NCI-H446 treated with DMSO at 0.1 percent for 48 hours (cell line): ENCODE data around the gene RBX1.
"Not testable (repeated sequence)": the region's sequence is repeated elsewhere in the genome, so short reads cannot be mapped to it uniquely, and the experiment has no call there.

Source experiments
- DNase-seq: peaks from one replicate; lab custom pipeline; 2025; lab: John Stamatoyannopoulos, UW

The RBX1 gene

DNA sequence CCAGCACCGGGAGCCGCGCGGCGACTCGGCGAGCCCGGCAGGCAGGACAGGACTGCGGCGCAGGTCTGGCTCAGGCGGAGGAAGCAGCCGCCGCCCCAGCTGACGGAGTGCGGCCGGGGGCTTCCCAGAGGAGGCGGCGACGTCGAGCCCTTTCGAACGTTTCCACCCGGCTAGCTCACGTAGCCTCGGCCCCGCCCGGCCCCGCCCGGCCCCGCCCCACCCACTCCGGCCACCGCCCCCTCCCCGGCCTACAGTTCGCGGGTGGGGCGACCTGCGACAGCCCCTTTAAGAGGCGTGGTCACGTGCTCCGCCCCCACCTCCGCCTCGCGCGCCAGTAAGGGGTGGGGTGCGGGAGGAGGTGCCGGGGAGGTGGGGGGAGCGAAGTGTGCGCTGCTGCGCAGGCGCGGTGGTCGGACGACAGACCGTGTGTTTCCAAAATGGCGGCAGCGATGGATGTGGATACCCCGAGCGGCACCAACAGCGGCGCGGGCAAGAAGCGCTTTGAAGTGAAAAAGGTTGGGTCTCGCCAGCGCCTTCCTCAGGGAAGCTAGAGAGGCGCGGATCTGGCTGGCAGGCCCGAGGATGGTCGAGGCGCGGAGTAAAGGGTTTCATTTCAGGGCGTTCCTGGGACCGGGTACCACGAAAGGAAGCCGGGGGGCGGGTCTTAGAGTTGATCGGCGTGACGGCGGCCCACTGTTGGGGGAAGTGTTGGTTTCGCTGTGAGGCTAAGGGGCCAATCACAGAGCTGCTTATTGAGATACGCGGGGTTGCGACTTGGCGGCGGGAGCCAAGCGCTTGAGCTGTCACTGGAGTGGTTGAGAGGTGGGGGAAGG is at the start of gene RBX1:
RBX1 (plus strand) TSS at position 417 of the 833 bp plus-strand sequence; CDS start at position 438, 21 bp downstream.
- peak; percentile 93 for DNase-seq

- DNase-seq: no peak
Observed at GRCh38 chr22:40904101-40904500, 47.1 kb upstream of the RBX1 start.

GRCh38 chr22:40908895-40909294 is 42.3 kb upstream of the RBX1 start:
- DNase-seq: no peak

DNA sequence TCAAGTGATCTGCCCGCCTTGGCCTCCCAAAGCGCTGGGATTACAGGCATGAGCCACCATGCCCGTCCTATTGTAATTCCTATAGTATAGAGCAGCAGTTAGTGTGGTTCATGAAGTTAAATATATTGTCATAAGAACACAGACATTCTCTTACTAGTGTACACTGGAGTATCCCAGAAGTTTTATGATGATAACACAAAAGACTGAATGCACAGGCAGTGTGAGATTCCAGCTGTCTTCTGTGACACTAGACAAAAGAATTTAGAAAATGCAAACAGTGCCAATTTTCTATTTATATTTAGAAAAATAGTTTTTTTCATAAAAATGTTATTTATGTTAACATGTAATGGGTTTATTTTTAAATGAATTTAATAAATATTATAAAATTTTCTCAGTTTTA is 39.4 kb upstream of the RBX1 start:
- DNase-seq: no peak

- not testable (repeated sequence) for DNase-seq
Observed at GRCh38 chr22:40912987-40913386, 38.2 kb upstream of the RBX1 start.

- no peak for DNase-seq
Observed at GRCh38 chr22:40919446-40919845, 31.7 kb upstream of the RBX1 start.

DNA sequence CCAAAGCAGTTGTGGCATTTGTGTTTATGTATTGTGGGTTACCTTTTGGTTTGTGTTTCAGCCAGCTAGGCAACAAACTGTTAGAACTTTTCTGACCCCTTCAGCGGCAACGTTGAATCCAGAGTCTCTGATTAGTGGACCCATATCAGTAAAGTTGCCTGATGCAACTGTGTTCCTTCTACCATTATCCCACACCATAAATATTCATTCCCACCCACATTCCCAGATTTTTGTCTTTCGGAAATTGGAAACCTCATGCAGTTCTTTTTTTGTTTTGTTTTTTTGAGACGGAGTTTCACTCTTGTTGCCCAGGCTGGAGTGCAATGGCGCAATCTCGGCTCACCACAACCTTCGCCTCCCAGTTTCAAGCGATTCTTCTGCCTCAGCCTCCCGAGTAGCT is 30.7 kb upstream of the RBX1 start:
- DNase-seq: no peak

GRCh38 chr22:40922484-40923303 is 28.5 kb upstream of the RBX1 start:
- DNase-seq: no peak

GRCh38 chr22:40928657-40929056 is 22.5 kb upstream of the RBX1 start:
- DNase-seq: no peak

- no peak for DNase-seq
Observed at GRCh38 chr22:40932396-40932795, 18.8 kb upstream of the RBX1 start.

DNA sequence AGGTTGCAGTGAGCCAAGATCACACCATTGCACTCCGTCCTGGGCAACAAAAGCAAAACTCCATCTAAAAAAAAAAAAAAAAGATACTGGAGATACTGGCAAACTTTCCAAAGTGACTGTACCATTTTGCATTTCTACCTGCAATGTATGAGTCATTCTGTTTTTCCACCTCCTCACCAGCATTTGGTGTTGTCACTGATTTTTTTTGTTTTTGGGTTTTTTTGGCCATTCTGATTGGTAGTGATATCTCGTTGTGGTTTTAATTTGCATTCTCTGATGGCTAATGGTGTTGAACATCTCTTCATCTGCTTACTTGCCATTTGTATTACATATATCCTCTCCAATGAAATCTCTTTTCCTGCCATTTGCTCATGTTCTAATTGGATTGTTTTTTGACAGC is 12.0 kb upstream of the RBX1 start:
- DNase-seq: no peak

GRCh38 chr22:40951795-40952605 is 822 bp downstream of the RBX1 start:
- DNase-seq: peak; percentile 39

GRCh38 chr22:40953471-40953870 is 2.3 kb downstream of the RBX1 start:
- no peak for DNase-seq

DNA sequence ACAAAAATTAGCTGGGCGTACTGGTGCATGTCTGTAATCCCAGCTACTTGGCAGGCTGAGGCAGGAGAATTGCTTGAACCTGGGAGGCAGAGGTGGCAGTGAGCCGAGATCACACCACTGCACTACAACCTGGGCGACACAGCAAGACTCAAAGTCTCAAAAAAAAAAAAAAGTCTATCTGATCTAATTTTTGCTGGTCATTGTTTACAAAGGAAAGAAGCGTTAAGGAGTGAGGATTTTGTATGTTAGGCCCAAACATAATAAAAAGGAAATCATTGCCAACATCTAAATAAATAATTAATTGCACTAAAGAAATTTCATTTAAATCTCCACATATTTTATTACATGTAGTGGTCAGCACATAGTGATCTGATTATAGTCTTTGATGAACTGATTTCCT is 2.9 kb downstream of the RBX1 start:
- DNase-seq: no peak

GRCh38 chr22:40955571-40955970 is 4.4 kb downstream of the RBX1 start:
- no peak for DNase-seq

- DNase-seq: no peak
Observed at GRCh38 chr22:40957601-40958000, 6.4 kb downstream of the RBX1 start.

- DNase-seq: no peak
Observed at GRCh38 chr22:40958299-40958698, 7.1 kb downstream of the RBX1 start.

DNA sequence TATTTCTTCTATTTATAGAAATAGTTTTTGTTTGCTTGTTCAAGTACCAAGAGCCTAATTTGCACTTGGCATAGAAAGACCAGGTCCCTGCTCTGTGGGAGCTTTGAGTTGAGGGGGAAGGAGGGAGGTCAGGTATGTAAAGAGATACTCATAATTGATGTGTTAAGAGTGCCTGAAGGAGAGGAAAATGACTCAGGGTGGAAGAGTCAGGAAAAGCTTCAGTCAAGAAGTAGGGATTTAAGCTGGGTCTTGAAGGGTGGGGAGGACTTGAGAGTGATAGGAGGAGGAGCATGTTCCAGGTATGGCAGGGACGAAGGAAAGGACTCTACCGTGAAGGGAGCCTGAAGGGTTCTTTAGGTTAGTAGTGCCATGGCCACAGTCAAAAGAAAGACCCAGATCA is 9.0 kb downstream of the RBX1 start:
- DNase-seq: no peak

GRCh38 chr22:40965936-40966725 is 15.0 kb downstream of the RBX1 start:
- no peak for DNase-seq

DNA sequence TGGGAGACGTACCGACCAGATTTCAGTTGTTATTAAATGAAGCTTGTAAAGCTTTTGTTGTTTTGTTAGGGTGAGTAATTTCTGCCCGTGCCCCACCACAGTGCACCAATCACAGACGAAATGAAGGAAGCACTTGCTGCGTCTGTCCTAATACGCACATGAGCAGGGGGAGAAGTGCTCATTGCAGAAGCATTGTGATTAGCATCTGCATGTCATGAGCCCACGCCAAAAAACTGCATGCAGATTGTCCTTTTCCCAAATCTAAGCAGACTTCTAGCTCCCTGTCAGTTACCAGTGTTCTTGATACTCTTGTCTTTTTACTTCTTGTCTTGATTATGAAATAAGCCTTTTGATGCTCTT is 15.5 kb downstream of the RBX1 start:
- no peak for DNase-seq

- DNase-seq: no peak
Observed at GRCh38 chr22:40967111-40967760, 16.1 kb downstream of the RBX1 start.
